GM21367 (cell line): ENCODE data around the gene TRIM14.

Experiments used
- ATAC-seq: cut with Tn5 transposase; IDR thresholded peaks from one replicate; pipeline ENCODE4 v1.9.1; 2021; ENCODE audit not compliant: unreplicated experiment

TRIM14 gene

GRCh38 chr9:98118640-98119601 lies at the start of gene TRIM14:
TRIM14 (minus strand) TSS chr9:98119222; CDS start chr9:98119188, 34 bp downstream.
- ATAC-seq, result peak; percentile 41

DNA sequence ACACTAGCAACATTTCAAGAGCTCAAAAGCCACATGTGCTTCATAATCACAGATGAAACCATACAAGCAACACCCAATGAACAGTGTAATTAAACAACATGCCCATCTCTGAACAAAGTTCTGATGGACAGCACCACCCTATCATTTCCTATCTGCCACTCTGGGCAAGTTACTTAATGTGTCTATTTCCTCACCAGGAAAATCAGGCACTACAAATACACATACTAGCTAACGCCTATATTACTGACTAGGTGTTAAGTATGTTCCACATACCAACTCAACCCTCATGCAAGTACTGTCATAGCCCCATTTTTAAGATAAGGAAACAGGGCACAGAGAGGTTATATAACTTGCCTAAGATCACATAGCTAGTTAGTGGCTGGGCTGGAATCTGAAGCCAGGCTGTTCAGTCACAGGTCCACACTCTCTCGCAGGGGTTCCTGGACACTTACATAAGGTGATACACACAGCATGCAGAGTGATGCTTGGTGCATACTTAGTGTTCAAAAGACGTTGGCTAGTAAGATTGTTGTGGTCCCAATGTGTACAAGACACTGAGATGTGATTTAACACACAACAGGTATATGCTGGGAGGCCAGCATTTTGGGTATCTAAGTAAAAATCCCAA lies 49.2 kb upstream of the TRIM14 start:
- ATAC-seq, result no peak

DNA sequence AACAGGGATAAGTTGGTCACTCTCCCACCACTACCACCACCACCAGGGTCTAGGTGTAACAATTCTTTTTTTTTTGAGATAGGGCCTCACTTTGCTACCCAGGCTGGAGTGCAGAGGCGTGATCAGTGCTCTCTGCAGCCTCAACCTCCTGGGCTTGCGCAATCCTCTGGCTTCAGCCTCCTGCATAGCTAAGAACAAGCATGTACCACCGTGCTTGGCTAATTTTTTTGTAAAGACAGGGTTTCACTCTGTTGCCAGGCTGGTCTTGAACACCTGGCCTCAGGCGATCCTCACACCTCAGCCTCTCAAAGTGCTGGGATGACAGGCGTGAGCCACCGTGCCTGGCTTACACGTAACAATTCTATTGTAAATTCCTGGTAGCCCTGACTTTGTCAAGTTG lies 45.9 kb upstream of the TRIM14 start:
- ATAC-seq, result no peak

DNA sequence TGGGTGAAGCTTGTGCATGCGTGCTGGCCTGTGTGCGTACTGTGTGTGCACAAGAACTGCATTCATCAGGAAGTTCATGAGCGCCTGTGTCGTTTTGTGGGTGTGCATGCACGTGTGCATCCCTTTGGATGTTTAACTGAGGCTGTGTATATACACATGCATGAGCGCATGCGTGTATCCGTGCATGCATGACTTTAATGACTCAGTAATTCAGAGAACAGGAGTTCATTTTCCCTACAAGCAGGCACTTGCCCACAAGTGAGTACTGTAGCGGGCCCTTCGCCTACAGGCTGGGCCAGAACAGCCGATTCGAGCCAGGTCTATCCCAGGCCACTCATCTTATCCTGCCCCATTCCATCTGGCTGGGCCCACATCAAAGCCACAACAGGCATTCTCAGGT lies 43.6 kb upstream of the TRIM14 start:
- no peak for ATAC-seq

- no peak for ATAC-seq
These were observed 42.8 kb upstream of the TRIM14 start for GRCh38 chr9:98161851-98162250.

DNA sequence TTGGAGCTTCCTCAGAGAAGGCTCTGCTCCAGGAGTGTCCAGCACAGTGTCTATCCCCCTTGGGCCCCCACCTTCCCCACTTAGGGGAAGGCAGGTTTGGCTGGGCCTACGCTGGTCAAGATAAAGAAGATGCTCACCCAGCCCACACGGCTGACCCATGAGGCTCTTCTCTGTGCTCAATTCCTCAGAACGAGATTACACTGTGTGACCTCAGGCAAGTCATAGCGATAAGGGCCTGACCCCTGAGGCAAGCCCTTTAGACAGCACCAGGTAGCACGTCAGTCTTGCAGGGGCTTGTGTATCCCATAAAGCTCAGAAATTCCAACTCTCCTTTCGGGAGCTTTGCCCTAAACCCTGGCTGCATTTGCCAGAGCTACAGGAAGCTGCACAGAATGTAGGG lies 40.8 kb upstream of the TRIM14 start:
- ATAC-seq, result no peak

- no peak for ATAC-seq
These were observed 40.3 kb upstream of the TRIM14 start for GRCh38 chr9:98159301-98159700.

- ATAC-seq, result no peak
These were observed 39.2 kb upstream of the TRIM14 start for GRCh38 chr9:98158071-98158831.

DNA sequence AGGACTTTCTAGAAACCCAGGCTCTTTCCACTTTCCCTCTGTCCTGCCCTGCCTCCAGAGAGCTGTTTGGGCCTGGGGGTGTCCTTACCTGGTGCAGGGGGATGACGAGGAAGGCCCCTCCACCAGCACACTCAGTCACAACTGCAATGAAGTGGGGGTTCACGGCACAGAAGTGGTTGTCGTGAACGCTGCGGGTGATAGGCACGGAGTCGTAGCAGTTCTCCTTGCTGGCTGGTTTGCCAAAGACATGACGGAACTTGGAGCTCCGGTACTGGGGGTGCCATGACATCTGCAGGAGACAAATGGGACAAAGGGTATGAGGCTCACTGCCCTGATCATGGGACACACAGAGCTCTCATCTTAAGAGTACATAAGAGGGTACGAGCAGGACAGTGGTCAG lies 38.4 kb upstream of the TRIM14 start:
- no peak for ATAC-seq

DNA sequence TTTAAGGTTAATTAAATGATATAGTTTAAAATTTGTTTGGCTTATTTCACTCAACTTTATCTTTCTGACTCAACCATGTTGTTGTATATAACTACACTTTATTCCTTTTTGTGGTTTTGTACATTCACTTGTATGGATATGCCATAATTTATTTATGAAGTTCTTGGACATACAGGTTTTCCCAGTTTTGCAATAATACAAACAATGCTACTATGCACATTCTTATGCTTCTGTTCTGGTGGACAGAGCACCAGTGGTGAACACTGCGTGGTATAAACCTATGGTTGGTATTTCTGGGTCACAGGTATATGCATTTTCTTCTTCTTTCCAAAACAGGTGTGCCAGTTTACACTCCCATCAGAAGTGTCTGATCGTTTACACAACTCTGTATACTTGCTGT lies 35.7 kb upstream of the TRIM14 start:
- ATAC-seq, result no peak

DNA sequence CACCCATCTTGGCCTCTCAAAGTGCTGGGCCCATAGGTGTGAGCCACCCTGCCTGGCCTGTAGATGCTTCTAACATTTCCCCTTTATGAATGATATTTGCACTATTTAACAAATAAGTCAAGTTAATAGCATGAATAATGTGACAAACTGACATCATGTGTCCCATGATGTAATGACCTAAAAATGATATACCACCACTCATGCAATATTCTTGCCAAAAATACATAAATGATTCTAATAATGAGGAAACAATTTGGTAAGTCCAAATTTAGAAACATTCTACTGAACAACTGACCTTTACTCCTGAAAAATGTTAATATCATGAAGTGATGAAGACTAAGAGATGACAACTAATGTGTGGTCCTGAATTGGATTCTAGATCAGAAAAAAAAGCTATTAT lies 33.5 kb upstream of the TRIM14 start:
- no peak for ATAC-seq

- no peak for ATAC-seq
These were observed 31.7 kb upstream of the TRIM14 start for GRCh38 chr9:98150721-98151120.

DNA sequence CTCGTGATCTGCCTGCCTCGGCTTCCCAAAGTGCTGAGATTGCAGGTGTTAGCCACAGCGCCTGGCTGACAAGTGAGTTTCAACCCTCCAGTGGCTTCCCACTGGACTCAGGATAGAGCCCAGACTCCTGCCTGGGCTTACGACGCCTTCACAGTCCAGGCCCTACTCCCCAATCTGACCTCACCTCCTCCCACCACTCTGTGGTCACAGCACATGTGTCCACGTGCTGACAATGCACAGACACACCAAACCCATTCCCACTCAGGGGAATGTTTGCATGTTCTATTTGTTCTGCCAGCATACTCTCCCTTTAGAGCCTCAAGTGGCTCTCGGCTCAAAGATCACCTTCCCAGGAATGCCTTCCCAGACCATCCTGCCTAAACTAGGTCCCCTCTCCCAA lies 31.1 kb upstream of the TRIM14 start:
- ATAC-seq, result no peak

DNA sequence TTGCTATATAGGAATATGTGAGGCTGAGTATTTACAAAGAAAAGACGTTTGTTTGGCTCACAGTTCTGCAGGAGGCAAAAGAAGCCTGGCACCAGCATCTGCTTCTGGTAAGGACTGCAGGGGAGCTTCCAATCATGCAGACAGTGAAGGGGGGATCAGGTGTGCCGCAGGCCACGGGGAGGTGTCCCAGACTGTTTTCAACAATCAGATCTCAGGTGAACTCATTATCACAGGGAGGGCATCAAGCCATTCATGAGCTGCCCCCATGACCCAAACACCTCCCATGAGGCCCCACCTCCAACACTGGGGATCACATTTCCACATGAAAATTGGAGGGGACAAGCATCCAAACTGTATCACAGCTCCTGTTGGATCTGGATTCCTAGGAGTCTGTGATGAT lies 30.4 kb upstream of the TRIM14 start:
- no peak for ATAC-seq

GRCh38 chr9:98148486-98148885 lies 29.5 kb upstream of the TRIM14 start:
- no peak for ATAC-seq

DNA sequence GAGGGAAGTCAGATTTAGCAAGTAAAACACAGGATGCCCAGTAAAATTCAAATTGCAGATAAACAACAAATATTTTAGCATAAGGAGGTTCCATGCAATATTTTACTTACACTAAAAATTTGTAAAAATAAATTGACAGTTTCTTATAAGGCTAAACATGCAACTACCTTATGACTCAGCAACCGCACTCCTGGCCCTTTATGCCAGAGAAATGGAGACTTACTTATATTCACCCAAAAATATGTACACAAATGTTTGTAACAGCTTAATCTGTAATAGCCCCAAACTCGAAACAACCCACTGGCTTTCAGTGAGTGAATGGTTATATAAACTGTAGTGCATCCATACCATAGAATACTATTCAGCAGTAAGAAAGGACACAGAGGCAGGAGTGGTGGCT lies 28.6 kb upstream of the TRIM14 start:
- ATAC-seq, result no peak

DNA sequence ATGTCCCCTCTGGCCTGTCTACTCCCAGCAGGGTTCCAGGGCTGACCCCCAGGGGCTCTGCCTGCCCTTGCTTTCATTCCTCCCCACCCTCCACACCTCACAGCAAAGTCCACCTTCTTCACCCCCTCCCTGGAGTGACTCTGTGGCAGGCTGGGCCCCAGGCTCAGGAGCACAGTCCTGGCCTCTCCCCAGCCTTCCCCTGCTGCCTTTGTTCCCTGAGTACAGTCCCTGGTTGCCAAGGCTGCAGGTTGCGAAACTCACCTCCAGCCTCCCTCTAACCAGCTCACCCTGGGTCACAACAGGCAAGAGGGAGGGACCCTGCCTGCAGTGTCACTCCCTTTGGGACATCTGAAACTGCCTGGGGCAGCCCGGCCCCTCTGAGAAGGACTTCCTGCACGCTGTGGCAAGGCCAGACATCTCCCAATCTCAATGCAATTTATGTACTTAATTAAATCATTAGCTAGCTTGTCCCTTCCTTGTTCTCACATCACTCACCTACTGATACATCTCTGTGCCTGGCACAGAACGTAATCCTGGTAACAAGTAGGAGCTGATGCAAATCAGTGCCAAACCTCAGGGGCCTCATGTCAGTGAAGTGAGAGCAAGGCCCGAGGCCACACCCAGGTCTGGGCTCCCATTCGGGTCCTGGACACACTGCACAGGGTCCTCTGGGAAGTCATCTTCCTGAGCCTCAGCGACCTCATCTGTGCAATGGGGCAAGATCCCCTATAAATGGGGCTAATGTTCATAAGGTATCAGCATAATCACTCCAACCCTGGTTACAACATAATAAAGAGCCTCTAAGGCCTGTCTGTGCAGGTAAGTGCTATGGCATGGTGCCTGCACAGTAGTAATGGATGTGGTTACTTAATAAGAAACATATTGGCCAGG lies 27.3 kb upstream of the TRIM14 start:
- peak; percentile 41 for ATAC-seq

GRCh38 chr9:98144631-98145030 lies 25.6 kb upstream of the TRIM14 start:
- ATAC-seq, result no peak

GRCh38 chr9:98144076-98144475 lies 25.1 kb upstream of the TRIM14 start:
- ATAC-seq, result no peak

GRCh38 chr9:98142925-98143481 lies 24.0 kb upstream of the TRIM14 start:
- no peak for ATAC-seq
